Heart left ventricle (tissue), 16 donors: Measurements from ENCODE around the gene CIDEC. TPM values are rescaled to one million over a fixed set of nuclear protein-coding genes. Genes with fewer than 3 reads are reported as not detected.
"Not testable (repeated sequence)": the region's sequence is repeated elsewhere in the genome, so short reads cannot be mapped to it uniquely, and the experiment has no call there.

Source experiments
- ATAC-seq, 4 donors: fragments of 200-7000 bp; cut with Tn5 transposase; one replicate each; pipeline ENCODE4 v1.9.1; 2020 to 2022; ENCODE audit warnings: moderate library complexity in 4 of 4, mild to moderate bottlenecking in 3 of 4, moderate number of reproducible peaks in 1 of 4
- DNase-seq, 5 donors: peaks; one replicate each; pipeline ENCODE4 v3.0.0-alpha.2; 2020
- H3K27ac ChIP-seq, 12 donors: fragments of 200-600 bp; sonication (generic) in 4 of 12; one replicate each; pipeline versions ENCODE4 v1.5.0 to v1.8.0; 2016 to 2022; ENCODE audit warnings: mild to moderate bottlenecking in 2 of 12
- H3K27me3 ChIP-seq, 9 donors: fragments of 200-600 bp; sonication (generic) in 2 of 9; one replicate each; pipeline versions ENCODE4 v1.5.1 to v1.8.0; 2016 to 2022; ENCODE audit warnings: mild to moderate bottlenecking in 3 of 9
- H3K36me3 ChIP-seq, 9 donors: fragments of 200-600 bp; sonication (generic) in 2 of 9; one replicate each; pipeline versions ENCODE4 v1.5.0 to v1.8.0; 2018 to 2022; ENCODE audit warnings: mild to moderate bottlenecking in 2 of 9
- H3K4me1 ChIP-seq, 12 donors: fragments of 200-600 bp; sonication (generic) in 4 of 12; one replicate each; pipeline versions ENCODE4 v1.5.0 to v1.8.0; 2016 to 2022; ENCODE audit warnings: mild to moderate bottlenecking in 3 of 12
- H3K4me3 ChIP-seq, 12 donors: fragments of 200-600 bp; sonication (generic) in 4 of 12; one replicate each; pipeline versions ENCODE4 v1.5.0 to v1.8.0; 2017 to 2022; ENCODE audit warnings: mild to moderate bottlenecking in 9 of 12, moderate library complexity in 4 of 12
- H3K9me3 ChIP-seq, 12 donors: fragments of 200-600 bp; sonication (generic) in 4 of 12; one replicate each; pipeline versions ENCODE4 v1.5.0 to v1.8.0; 2016 to 2022; ENCODE audit warnings: mild to moderate bottlenecking in 1 of 12
- POLR2A ChIP-seq, 2 donors: fragments of 450-650 bp; IDR thresholded peaks; one replicate each; pipeline ENCODE4 v1.6.1; 2017; ENCODE audit warnings: antibody characterized with exemption in 2 of 2, mild to moderate bottlenecking in 2 of 2, moderate library complexity in 2 of 2
- WGBS, 4 donors: extraction: QIAGEN DNeasy Blood & Tissue Kit in 2 of 4; methylation state at CpG; one replicate each; pipeline versions ENCODE4 v1.1.5 to v1.1.7; 2013 to 2018; 5-methylcytosine and 5-hydroxymethylcytosine counted together
- intact Hi-C, 10 donors: fragments of 100-400 bp; cut with DNase I; formaldehyde crosslinking; loops; one replicate each; pipeline versions ENCODE4 v1.11.1 to v1.14.2; 2022
- polyA plus RNA-seq, 2 donors: library from polyadenylated mRNA; stranded (reverse); fragments of 200-250 nt; gene quantifications; one replicate each; pipeline ENCODE4 v1.2.3, GENCODE V29; 2013
- total RNA-seq, 9 donors: library from RNA; depleted of rRNA in 2 of 9; stranded (reverse); fragments of >200 nt in 2 of 9; fragmentation: NEBNext Ultra II Directional in 3 of 9; extraction: Animal tissue kit (Norgen Biotek cat#: 25700) in 3 of 9; gene quantifications; one replicate each; pipeline versions ENCODE4 v1.1.0 to v1.2.4, GENCODE V29; 2016 to 2023
- TF ChIP-seq, protein P1 (sequence below), 12 donors: fragments of 200-600 bp; sonication (generic) in 4 of 12; IDR thresholded peaks; one replicate each; pipeline versions ENCODE4 v1.5.0 to v1.8.0; 2018 to 2022; ENCODE audit warnings: antibody characterized with exemption in 12 of 12, mild to moderate bottlenecking in 5 of 12
- donor health status: ischemic (EF 13 %, LVEDD 7.1; RV severe dilation, severe dysfunction).
- donor health status: healthy with polysubstance abuse.
- donor health status: DM: no; HTN: yes; CAD: no.
- donor health status: DM: no; HTN: no; CAD: no.
- donor health status: ischemic (EF 25% LVEDD 6.9; RV normal size, moderate dysfunction).
- donor health status: ischemic (EF 25% LVEDD 5.7; RV mildly dilated, moderate dysfunction).
- donor health status: healthy.
- donor health status: DM: yes; HTN: yes; CAD: no.
- donor health status: ischemic (EF 35%, LVEDD 5.7; RV mildly dilated, moderate dysfunction).
- donor health status: nonischemic (EF 11% LVEDD 7.7; RV severe dilation, severe dysfunction).
- donor health status: DM: yes; HTN: yes; CAD: no.
- donor health status: PGD.
- donor health status: ischemic (EF 29% LVEDD 5.4; RV normal size, mild dysfunction).
- donor health status: nonischemic (EF 23%, LVEDD 6.1; RV moderate dilation, normal function).

Gene CIDEC
- total and polyA plus RNA-seq, 11 donors, result 0.72 to 59.0 (median 4.0) TPM; not detected in 2

DNA sequence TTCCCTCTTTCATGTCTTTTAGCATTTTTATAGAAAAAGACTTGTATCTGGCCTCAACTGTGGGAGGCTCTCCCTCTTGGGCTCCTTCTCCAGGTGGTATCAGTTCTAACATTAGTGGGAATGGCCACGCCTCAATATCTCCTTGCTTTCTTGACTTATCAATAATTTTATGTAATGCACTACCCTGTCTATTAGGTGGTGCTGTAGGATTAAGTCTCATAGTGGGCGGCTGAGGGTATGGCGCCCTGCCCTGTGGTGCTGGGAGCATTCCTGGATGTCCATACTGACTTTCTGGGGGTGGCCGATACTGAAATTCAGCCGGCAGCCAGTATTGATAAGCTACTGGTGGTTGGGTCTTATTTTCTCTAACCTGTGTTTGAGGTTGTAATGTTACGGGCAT, 27.5 kb downstream of the CIDEC start:
- no peak for TF ChIP-seq POLR2A (IDR thresholded peaks at IDR 0.05)
- TF ChIP-seq, protein P1, sequence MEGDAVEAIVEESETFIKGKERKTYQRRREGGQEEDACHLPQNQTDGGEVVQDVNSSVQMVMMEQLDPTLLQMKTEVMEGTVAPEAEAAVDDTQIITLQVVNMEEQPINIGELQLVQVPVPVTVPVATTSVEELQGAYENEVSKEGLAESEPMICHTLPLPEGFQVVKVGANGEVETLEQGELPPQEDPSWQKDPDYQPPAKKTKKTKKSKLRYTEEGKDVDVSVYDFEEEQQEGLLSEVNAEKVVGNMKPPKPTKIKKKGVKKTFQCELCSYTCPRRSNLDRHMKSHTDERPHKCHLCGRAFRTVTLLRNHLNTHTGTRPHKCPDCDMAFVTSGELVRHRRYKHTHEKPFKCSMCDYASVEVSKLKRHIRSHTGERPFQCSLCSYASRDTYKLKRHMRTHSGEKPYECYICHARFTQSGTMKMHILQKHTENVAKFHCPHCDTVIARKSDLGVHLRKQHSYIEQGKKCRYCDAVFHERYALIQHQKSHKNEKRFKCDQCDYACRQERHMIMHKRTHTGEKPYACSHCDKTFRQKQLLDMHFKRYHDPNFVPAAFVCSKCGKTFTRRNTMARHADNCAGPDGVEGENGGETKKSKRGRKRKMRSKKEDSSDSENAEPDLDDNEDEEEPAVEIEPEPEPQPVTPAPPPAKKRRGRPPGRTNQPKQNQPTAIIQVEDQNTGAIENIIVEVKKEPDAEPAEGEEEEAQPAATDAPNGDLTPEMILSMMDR (IDR thresholded peaks at IDR 0.05), result no peak
- WGBS, 4 donors, result 93 to 98% (median 94%) methylated on average over 6 of the region's 6 CpGs
- DNase-seq (no peak), ATAC-seq (no peak)
- no peaks in the 10 kb centered on the region for H3K36me3 ChIP-seq
- no peak overlapping the region for H3K27ac ChIP-seq
- intact Hi-C loops, result loop anchor here in 1 of 10 donors (5.0 kb wide), 1 partner anchor 60 kb away; no protein-coding TSS in a partner anchor
- H3K4me3 ChIP-seq, result no peak overlapping the region
- no peaks in the 10 kb centered on the region for H3K27me3 ChIP-seq
- no peaks in the 10 kb centered on the region for H3K9me3 ChIP-seq
- no peaks in the 10 kb centered on the region for H3K4me1 ChIP-seq

DNA sequence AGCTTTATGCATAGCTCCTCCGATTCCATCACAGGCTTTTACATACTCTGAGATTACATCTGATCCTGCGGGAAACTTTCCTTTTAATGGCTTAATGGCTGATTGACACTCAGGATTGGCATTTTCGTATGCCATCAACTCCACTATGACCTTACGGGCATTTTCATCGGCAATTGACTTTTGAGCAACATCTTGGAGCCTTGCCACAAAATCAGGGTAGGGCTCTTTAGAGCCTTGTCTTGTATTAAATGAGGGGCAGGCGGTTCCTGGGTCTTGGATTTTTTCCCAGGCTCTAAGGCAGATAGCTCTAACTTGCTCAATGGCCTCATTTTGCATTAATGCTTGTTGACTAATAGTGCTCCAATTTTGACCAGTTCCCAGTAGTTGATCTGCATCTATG, 28.1 kb downstream of the CIDEC start:
- WGBS, 4 donors, result 52 to 69% (median 58%) methylated on average over 6 of the region's 6 CpGs

DNA sequence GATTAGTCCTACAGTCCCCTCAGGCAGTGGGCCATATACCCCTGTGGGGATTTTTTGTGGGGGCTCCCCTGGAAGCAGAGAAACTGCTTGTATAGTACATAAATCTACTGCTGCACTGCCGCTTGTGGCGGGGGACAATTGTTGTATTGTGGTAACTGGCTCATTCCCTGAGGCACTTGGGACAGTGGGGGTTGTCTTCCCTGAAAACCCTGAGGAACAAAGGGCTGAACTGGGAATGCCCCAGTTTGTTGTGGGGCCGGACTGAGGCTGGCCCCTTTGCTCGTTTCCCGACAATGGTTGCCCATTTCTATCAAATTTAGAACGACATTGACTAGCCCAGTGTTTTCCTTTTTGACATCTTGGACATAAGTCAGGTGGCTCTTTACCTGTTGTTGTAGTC, 28.7 kb downstream of the CIDEC start:
- not testable (repeated sequence) for H3K36me3 ChIP-seq, ATAC-seq, H3K27me3 ChIP-seq, DNase-seq, H3K4me3 ChIP-seq, H3K9me3 ChIP-seq, H3K4me1 ChIP-seq, H3K27ac ChIP-seq
- intact Hi-C loops, result loop anchor here in 1 of 10 donors (5.0 kb wide), 1 partner anchor 61 kb away; no protein-coding TSS in a partner anchor
- 85 to 92% (median 89%) methylated on average over 6 of the region's 6 CpGs for WGBS, 4 donors

More for the DNA sequence above, 28.1 kb downstream of the CIDEC start:
- H3K9me3 ChIP-seq, H3K27ac ChIP-seq, ATAC-seq, H3K36me3 ChIP-seq, H3K27me3 ChIP-seq, H3K4me3 ChIP-seq, DNase-seq, H3K4me1 ChIP-seq: not testable (repeated sequence)
- intact Hi-C loops, result loop anchor here in 1 of 10 donors (5.0 kb wide), 1 partner anchor 60 kb away; no protein-coding TSS in a partner anchor

DNA sequence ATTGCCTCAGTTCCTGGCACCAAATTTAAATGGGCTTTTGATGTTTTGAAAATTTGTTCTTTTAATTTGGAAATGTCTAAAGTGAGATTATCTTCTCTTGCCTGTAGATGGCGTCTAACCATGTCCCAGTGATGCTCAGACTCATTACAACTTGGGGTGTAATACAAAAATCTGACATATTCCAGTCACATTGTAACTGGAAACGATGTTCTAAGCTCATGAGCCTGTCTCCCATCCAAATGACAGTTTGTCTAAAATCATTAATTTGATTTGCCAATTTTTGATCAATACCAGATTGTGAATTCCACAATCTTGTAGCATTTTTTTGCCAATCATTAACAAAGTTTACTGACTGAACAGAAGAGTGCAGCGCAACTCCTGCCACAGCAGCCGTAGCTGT, 31.2 kb downstream of the CIDEC start:
- intact Hi-C loops, result loop anchor here in 2 of 10 donors (10.0 kb wide), 2 partner anchors 54 to 66 kb away; partner anchors contain the start of genes ARPC4 (in 1 of the 2), IL17RC (in 1 of the 2) and TADA3 (in 1 of the 2)
- WGBS, 4 donors, result 38 to 44% (median 43%) methylated on average over 4 of the region's 4 CpGs
- DNase-seq, H3K27ac ChIP-seq, H3K4me3 ChIP-seq, H3K36me3 ChIP-seq, ATAC-seq, H3K4me1 ChIP-seq, H3K27me3 ChIP-seq, H3K9me3 ChIP-seq: not testable (repeated sequence)
- TF ChIP-seq, protein P1 (IDR thresholded peaks at IDR 0.05), result peak; percentile 35 to 68 (median 49)

DNA sequence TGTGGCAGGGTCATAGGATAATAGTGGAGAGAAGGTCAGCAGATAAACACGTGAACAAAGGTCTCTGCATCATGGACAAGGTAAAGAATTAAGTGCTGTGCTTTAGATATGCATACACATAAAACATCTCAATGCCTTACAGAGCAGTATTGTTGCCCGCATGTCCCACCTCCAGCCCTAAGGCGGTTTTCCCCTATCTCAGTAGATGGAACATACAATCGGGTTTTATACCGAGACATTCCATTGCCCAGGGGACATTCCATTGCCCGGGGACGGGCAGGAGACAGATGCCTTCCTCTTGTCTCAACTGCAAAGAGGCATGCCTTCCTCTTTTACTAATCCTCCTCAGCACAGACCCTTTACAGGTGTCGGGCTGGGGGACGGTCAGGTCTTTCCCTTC, 32.2 kb downstream of the CIDEC start:
- not testable (repeated sequence) for H3K4me3 ChIP-seq, H3K9me3 ChIP-seq, H3K27ac ChIP-seq, H3K27me3 ChIP-seq, H3K36me3 ChIP-seq, DNase-seq, ATAC-seq
- intact Hi-C loops, result loop anchor here in 2 of 10 donors (10.0 kb wide), 2 partner anchors 53 to 67 kb away; partner anchors contain the start of genes ARPC4 (in 1 of the 2), IL17RC (in 1 of the 2) and TADA3 (in 1 of the 2)
- peaks cover 0 to 14% (median 4%) of the 10 kb centered on the region in 12 donors for H3K4me1 ChIP-seq
- 51 to 59% (median 54%) methylated on average over 9 of the region's 9 CpGs for WGBS, 4 donors
